Nephron progenitor cell (in vitro differentiated cells): ENCODE results near the gene CXCL11.
"Not testable (repeated sequence)": the region's sequence is repeated elsewhere in the genome, so short reads cannot be mapped to it uniquely, and the experiment has no call there.

Experiments
- DNase-seq: peaks from one replicate; pipeline ENCODE4 v3.0.0; 2021
- H3K27ac Mint-ChIP-seq: 2 replicates; pipeline ENCODE4 v1.8.0; 2021; ENCODE audit warnings: mild to moderate bottlenecking, moderate library complexity, mixed read lengths
- H3K27me3 Mint-ChIP-seq: 2 replicates; pipeline ENCODE4 v1.8.0; 2021; ENCODE audit warnings: mild to moderate bottlenecking, low read depth, mixed read lengths; ENCODE audit not compliant: poor library complexity
- H3K36me3 Mint-ChIP-seq: 2 replicates; pipeline ENCODE4 v1.8.0; 2021; ENCODE audit warnings: low read depth, mixed read lengths
- H3K4me1 Mint-ChIP-seq: 2 replicates; pipeline ENCODE4 v1.8.0; 2021; ENCODE audit warnings: mixed read lengths
- H3K4me3 Mint-ChIP-seq: 2 replicates; pipeline ENCODE4 v1.8.0; 2021; ENCODE audit warnings: mild to moderate bottlenecking, moderate library complexity, mixed read lengths
- H3K9me3 Mint-ChIP-seq: 2 replicates; pipeline ENCODE4 v1.8.0; 2021; ENCODE audit warnings: mild to moderate bottlenecking, moderate library complexity, mixed read lengths
- TF ChIP-seq, protein P1 (sequence below): fragments of 200-600 bp; sonication (generic); IDR thresholded peaks from 2 replicates; pipeline ENCODE4 v1.5.0; 2021; ENCODE audit warnings: antibody characterized with exemption

Gene CXCL11

DNA sequence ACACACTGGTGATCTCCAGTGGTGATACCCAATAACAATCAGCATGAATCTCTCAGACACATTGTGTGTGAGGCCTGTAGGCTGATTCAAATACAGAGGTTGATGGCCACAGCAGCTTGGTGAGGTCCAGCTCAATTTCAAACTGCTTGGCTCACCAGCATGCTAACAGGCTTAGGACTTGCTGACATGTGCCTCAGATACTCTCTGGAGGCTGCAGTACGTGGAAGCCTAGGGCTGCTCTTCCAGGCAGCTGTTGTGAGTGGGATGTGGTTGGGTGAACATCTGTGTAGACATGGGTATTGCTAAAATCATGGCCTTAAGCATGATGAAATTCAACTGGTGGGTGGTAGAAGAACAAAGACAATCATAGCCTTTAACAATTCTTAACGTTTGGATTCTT lies 32.8 kb downstream of the CXCL11 start:
- TF ChIP-seq, protein P1, sequence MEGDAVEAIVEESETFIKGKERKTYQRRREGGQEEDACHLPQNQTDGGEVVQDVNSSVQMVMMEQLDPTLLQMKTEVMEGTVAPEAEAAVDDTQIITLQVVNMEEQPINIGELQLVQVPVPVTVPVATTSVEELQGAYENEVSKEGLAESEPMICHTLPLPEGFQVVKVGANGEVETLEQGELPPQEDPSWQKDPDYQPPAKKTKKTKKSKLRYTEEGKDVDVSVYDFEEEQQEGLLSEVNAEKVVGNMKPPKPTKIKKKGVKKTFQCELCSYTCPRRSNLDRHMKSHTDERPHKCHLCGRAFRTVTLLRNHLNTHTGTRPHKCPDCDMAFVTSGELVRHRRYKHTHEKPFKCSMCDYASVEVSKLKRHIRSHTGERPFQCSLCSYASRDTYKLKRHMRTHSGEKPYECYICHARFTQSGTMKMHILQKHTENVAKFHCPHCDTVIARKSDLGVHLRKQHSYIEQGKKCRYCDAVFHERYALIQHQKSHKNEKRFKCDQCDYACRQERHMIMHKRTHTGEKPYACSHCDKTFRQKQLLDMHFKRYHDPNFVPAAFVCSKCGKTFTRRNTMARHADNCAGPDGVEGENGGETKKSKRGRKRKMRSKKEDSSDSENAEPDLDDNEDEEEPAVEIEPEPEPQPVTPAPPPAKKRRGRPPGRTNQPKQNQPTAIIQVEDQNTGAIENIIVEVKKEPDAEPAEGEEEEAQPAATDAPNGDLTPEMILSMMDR = no peak
- Mint-ChIP-seq H3K9me3 (no peaks in the 10 kb centered on the region), H3K4me1 (no peaks in the 10 kb centered on the region), H3K27ac (no peak overlapping the region), H3K4me3 (no peak overlapping the region), H3K27me3 (peaks cover 16% of the 10 kb centered on the region), H3K36me3 (no peaks in the 10 kb centered on the region)
- no peak for DNase-seq

- no peak for DNase-seq
- TF ChIP-seq, protein P1 = no peak
- H3K36me3 Mint-ChIP-seq = no peaks in the 10 kb centered on the region
- H3K4me1 Mint-ChIP-seq = no peaks in the 10 kb centered on the region
- H3K4me3 Mint-ChIP-seq = no peak overlapping the region
- no peak overlapping the region for H3K27ac Mint-ChIP-seq
- no peaks in the 10 kb centered on the region for H3K9me3 Mint-ChIP-seq
- H3K27me3 Mint-ChIP-seq = peaks cover 9% of the 10 kb centered on the region
Measured at GRCh38 chr4:76002176-76002575, 33.7 kb downstream of the CXCL11 start.

DNA sequence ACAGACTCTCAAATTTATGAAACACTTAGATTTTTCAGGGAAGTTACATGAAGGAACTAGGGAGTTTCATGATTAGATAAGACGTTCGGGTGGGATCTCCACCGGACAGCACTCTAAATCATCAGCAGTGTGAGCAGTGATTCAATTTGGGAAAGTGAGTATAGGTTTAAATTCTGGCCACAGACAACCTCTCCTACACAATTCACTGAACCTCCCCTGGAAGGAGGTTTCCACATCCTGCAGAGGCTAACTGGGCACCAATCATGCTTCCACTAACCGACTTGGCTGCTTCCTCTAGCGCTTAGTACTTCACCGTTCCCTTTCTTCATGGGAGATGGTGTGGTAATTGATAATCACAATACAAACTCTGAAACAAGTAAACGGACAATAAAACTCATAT lies 34.2 kb downstream of the CXCL11 start:
- Mint-ChIP-seq H3K4me1 (no peaks in the 10 kb centered on the region), H3K36me3 (no peaks in the 10 kb centered on the region), H3K4me3 (no peak overlapping the region), H3K27me3 (peaks cover 9% of the 10 kb centered on the region), H3K9me3 (no peaks in the 10 kb centered on the region), H3K27ac (no peak overlapping the region)
- TF ChIP-seq, protein P1 = no peak
- no peak for DNase-seq

DNA sequence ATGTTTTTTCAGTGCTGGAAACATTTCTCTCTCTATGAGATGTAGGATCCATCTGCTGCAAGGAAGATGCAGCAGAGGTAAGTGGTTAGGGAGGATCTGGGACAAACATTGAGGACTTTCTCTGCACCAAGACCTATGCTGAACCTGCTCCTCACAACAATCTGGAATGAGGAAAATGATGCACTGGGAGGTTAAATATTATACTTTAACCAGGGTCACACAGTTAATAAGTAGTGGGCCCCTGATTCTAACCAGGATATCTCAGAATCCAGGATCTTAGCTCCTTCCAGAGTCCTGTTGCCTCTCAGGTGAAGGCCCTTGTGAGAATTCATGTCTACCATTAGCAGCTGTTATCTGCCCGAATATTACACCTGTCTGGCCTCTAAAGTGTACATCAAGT lies 35.6 kb downstream of the CXCL11 start:
- no peak for DNase-seq
- Mint-ChIP-seq H3K4me1 (no peaks in the 10 kb centered on the region), H3K27me3 (peaks cover 6% of the 10 kb centered on the region), H3K27ac (no peak overlapping the region), H3K36me3 (no peaks in the 10 kb centered on the region), H3K4me3 (no peak overlapping the region), H3K9me3 (no peaks in the 10 kb centered on the region)
- TF ChIP-seq, protein P1 = no peak

DNA sequence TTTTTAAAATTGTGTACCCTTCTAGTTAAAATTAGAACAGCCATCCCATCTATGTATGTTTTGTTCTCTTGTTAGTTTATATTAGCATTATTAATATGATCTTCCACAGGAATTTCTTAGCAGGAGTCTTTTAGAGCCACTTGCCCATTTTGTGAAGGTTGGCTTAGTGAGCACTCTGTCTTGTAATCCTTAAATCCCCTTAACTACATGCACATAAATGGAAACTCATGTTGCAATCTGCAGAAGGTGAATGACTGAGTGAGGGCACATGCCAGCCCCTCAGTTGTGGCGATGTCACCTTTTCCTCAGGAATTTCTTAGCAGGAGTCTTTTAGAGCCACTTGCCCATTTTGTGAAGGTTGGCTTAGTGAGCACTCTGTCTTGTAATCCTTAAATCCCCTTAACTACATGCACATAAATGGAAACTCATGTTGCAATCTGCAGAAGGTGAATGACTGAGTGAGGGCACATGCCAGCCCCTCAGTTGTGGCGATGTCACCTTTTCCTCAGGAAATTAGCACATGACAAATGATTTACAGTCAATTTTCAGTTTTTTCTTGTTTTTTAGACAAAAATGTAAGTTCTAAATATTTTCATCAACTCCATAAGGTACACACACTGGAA lies 37.2 kb downstream of the CXCL11 start:
- peaks cover 14% of the 10 kb centered on the region for H3K27me3 Mint-ChIP-seq
- H3K9me3 Mint-ChIP-seq, H3K4me3 Mint-ChIP-seq, H3K36me3 Mint-ChIP-seq, H3K27ac Mint-ChIP-seq, DNase-seq, H3K4me1 Mint-ChIP-seq: not testable (repeated sequence)

DNA sequence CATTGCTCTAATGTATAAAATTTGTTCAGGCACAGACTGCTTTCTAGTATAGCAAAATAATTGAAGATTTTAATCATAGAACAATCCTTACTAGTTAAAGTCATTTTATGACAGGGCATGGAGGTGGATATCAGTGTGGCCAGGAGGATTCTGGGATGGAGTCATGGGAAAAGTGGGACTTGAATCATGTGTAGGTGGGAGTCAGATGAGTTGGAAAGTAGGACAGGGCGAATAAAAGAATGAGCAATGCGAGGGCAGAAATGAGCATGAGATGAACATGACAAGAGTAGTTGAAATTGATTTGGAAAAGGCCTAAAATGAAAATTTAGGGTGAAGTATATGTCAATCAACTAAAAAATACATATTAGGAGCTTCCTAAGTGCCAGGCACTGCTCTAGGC lies 37.9 kb downstream of the CXCL11 start:
- Mint-ChIP-seq H3K36me3 (no peaks in the 10 kb centered on the region), H3K27me3 (peaks cover 18% of the 10 kb centered on the region), H3K4me3 (no peak overlapping the region), H3K4me1 (no peaks in the 10 kb centered on the region), H3K27ac (no peak overlapping the region), H3K9me3 (no peaks in the 10 kb centered on the region)
- no peak for DNase-seq
- TF ChIP-seq, protein P1 = no peak
